K562 (cell line): ENCODE data around the gene GALNT18. TPM values are rescaled to one million over a fixed set of nuclear protein-coding genes. Genes with fewer than 3 reads are reported as not detected.

ENCODE experiments used
- ATAC-seq: fragments of 200-7000 bp; cut with Tn5 transposase; 3 replicates; pipeline ENCODE4 v1.9.1; 2020; ENCODE audit warnings: moderate library complexity
- BruUV-seq: library from RNA; stranded (reverse); fragments of 400-500 nt; replicated peaks from 2 replicates; lab custom pipeline; 2021; lab: Mats Ljungman, UMichigan
- CTCF ChIA-PET: fragments of 300-600 bp; formaldehyde crosslinking; extraction: SDS; loops from one replicate; lab custom pipeline; 2021; ENCODE audit warnings: low intra/inter-chr PET ratio; lab: Yijun Ruan, JAX
- POLR2A ChIA-PET: fragments of 300-600, 350-650 bp; sonication (Branson Sonifier 250); formaldehyde crosslinking; extraction: SDS; loops from one replicate; lab custom pipeline; 2021; ENCODE audit warnings: antibody characterized with exemption, inconsistent platforms; lab: Yijun Ruan, JAX
- DNase-seq, 4 experiments: peaks; one replicate each; pipeline versions ENCODE4 v3.0.0 to v3.0.0-alpha.2; 2011 to 2018; ENCODE audit warnings: low spot score in 3 of 4, mixed read lengths in 3 of 4; ENCODE audit errors: extremely low read depth in 1 of 4
- FAIRE-seq: peaks from 2 replicates; lab custom pipeline; 2011; peaks lifted over from hg19 to GRCh38; lab: Jason Lieb, UNC
- H2AFZ ChIP-seq: 2 replicates; pipeline ENCODE4 v1.6.0; 2011; ENCODE audit warnings: low read depth, low read length, control low read depth, inconsistent platforms
- H3K27ac ChIP-seq: fragments of 200-600 bp; 3 replicates; pipeline ENCODE4 v1.8.0; 2011; ENCODE audit warnings: low read depth, mild to moderate bottlenecking, control low read depth, inconsistent platforms, low read length, moderate library complexity, mixed read lengths; ENCODE audit errors: extremely low read depth
- H3K27me3 ChIP-seq, 2 experiments: fragments of 300-600 bp in 1 of 2; 2 replicates in 1 of 2; 3 replicates in 1 of 2; pipeline versions ENCODE4 v1.6.0 to v1.8.0; 2011; ENCODE audit warnings: inconsistent platforms in 2 of 2, low read length in 2 of 2, mild to moderate bottlenecking in 1 of 2, mixed read lengths in 1 of 2, moderate library complexity in 1 of 2; ENCODE audit not compliant: control insufficient read depth in 2 of 2, insufficient read depth in 2 of 2
- H3K36me3 ChIP-seq: fragments of 300-600 bp; 3 replicates; pipeline ENCODE4 v1.8.0; 2011; ENCODE audit warnings: mild to moderate bottlenecking, low read length, inconsistent platforms; ENCODE audit not compliant: control insufficient read depth, insufficient read depth
- H3K4me1 ChIP-seq, 2 experiments: fragments of 200-600 bp in 1 of 2; replicated peaks in 1 of 2; 2 replicates in 1 of 2; 3 replicates in 1 of 2; pipeline versions ENCODE4 v1.5.1 to v1.8.0; 2011; ENCODE audit warnings: inconsistent platforms in 2 of 2, low read length in 2 of 2, mild to moderate bottlenecking in 1 of 2, mixed read lengths in 1 of 2, moderate library complexity in 1 of 2; ENCODE audit not compliant: control insufficient read depth in 2 of 2, insufficient read depth in 2 of 2
- H3K4me2 ChIP-seq: 2 replicates; pipeline ENCODE4 v1.6.1; 2011; ENCODE audit warnings: low read length, control low read depth, inconsistent platforms, mixed read lengths; ENCODE audit not compliant: insufficient read depth
- H3K4me3 ChIP-seq: fragments of 200-600 bp; sonication (generic), shearing (Covaris generic); 2 replicates; pipeline ENCODE4 v1.5.1; 2016; ENCODE audit warnings: control low read depth, inconsistent platforms
- H3K79me2 ChIP-seq: fragments of 200-600 bp; 3 replicates; pipeline ENCODE4 v1.8.0; 2011; ENCODE audit warnings: low read length, inconsistent platforms; ENCODE audit not compliant: control insufficient read depth, insufficient read depth
- H3K9ac ChIP-seq, 2 experiments: 2 replicates each; pipeline versions ENCODE4 v1.6.0 to v1.6.1; 2011; ENCODE audit warnings: low read depth in 2 of 2, low read length in 2 of 2, control low read depth in 1 of 2, inconsistent platforms in 1 of 2, mild to moderate bottlenecking in 1 of 2, mixed read lengths in 1 of 2; ENCODE audit not compliant: insufficient read depth in 1 of 2
- H3K9me1 ChIP-seq: one replicate; pipeline ENCODE4 v1.6.0; 2011; ENCODE audit warnings: inconsistent platforms, mild to moderate bottlenecking, low read length, moderate library complexity; ENCODE audit not compliant: control insufficient read depth, insufficient read depth
- H3K9me3 ChIP-seq: replicated peaks from 2 replicates; pipeline ENCODE4 v1.5.1; 2011; ENCODE audit warnings: low read depth, low read length, inconsistent platforms; ENCODE audit not compliant: control insufficient read depth, insufficient read depth
- H4K20me1 ChIP-seq: replicated peaks from 2 replicates; pipeline ENCODE4 v1.6.1; 2011; ENCODE audit warnings: low read length, inconsistent platforms, mixed read lengths; ENCODE audit not compliant: control insufficient read depth, insufficient read depth
- CGGBP1 ChIP-seq: fragments of 250-450 bp; sonication (Bioruptor Pico); IDR thresholded peaks from 2 replicates; pipeline ENCODE4 v1.9.0; 2021; ENCODE audit warnings: mild to moderate bottlenecking
- JUNB ChIP-seq: fragments of 450-650 bp; formaldehyde crosslinking; conservative IDR thresholded peaks from 2 replicates; pipeline ENCODE4 v1.4.0; 2020; ENCODE audit warnings: mild to moderate bottlenecking
- MCM7 ChIP-seq, 2 experiments: fragments of 450-650 bp; IDR thresholded peaks; 2 replicates each; pipeline ENCODE4 v1.6.1; 2016 to 2018
- TAF1 ChIP-seq: IDR thresholded peaks from 2 replicates; pipeline ENCODE4 v1.6.1; 2011; ENCODE audit warnings: mild to moderate bottlenecking, low read length, moderate library complexity; ENCODE audit not compliant: insufficient read depth, control insufficient read depth, severe bottlenecking; ENCODE audit errors: extremely low read depth
- YY1 ChIP-seq, 3 experiments: IDR thresholded peaks; 2 replicates each; pipeline ENCODE4 v1.6.1; 2011; ENCODE audit warnings: low read length in 2 of 3, mild to moderate bottlenecking in 2 of 3, moderate library complexity in 2 of 3, borderline replicate concordance in 1 of 3, control low read depth in 1 of 3, low read depth in 1 of 3; ENCODE audit not compliant: insufficient read depth in 3 of 3, insufficient replicate concordance in 2 of 3, control insufficient read depth in 1 of 3, insufficient read length in 1 of 3; ENCODE audit errors: extremely low read depth in 1 of 3
- in situ Hi-C: fragments of 300-500 bp; cut with MboI; formaldehyde crosslinking; loops from 4 replicates; pipeline ENCODE4 v1.15.0; 2018; ENCODE audit warnings: inconsistent platforms, mixed read lengths
- intact Hi-C: fragments of 100-400 bp; cut with micrococcal nuclease; formaldehyde crosslinking; loops from 2 replicates; pipeline ENCODE4 v1.14.2; 2022
- polyA plus RNA-seq, 8 experiments: library from polyadenylated mRNA; depleted of rRNA in 4 of 8; stranded (reverse) in 5 of 8; unstranded in 3 of 8; fragments of >200 nt; fragmentation: Nextera tagmentation in 2 of 8; fragmentation: Illumina TruSeq in 1 of 8; extraction: Ambion mirVana in 2 of 8; extraction: Trizol in 1 of 8; gene quantifications; 2 replicates each; pipeline versions ENCODE4 v1.2.1 to v1.2.3, GENCODE V29; 2011 to 2014; ENCODE audit warnings: inconsistent platforms in 1 of 8, missing spikeins in 1 of 8
- total RNA-seq, 7 experiments: library from RNA; depleted of rRNA in 6 of 7; stranded (reverse); fragments of >200 nt in 6 of 7; fragmentation: Illumina TruSeq in 2 of 7; extraction: Trizol in 2 of 7; gene quantifications; 2 replicates each; pipeline versions ENCODE4 v1.2.1 to v1.2.3, GENCODE V29; 2011 to 2021; ENCODE audit warnings: low replicate concordance in 1 of 7

The GALNT18 gene
- total and polyA plus RNA-seq, 9 of the 15 experiments (the other 6 are each of a cell fraction or from before 2014, with no cell fraction given), result not detected

GRCh38 chr11:11570823-11571222 lies 51.0 kb downstream of the GALNT18 start:
- Histone ChIP-seq H4K20me1 (no peaks in the 10 kb centered on the region), H3K79me2 (no peaks in the 10 kb centered on the region), H3K9ac (no peak overlapping the region), H3K4me3 (no peak overlapping the region), H3K27ac (no peak overlapping the region), H3K4me1 (no peaks in the 10 kb centered on the region), H3K9me1 (no peaks in the 10 kb centered on the region), H3K27me3 (peaks cover 0 to 13% of the 10 kb centered on the region in 2 experiments; a peak in 2 of 5 replicates), H2AFZ (no peak overlapping the region), H3K36me3 (no peaks in the 10 kb centered on the region), H3K4me2 (no peak overlapping the region), H3K9me3 (no peaks in the 10 kb centered on the region)
- no peak for FAIRE-seq
- CTCF ChIA-PET, result no interaction called here
- TF ChIP-seq MCM7 (IDR thresholded peaks at IDR 0.05), result no peak
- TF ChIP-seq YY1 (IDR thresholded peaks at IDR 0.05; ENCODE audit: borderline replicate concordance in 1 of 3, control insufficient read depth in 1 of 3, extremely low read depth in 1 of 3, insufficient read depth in 3 of 3, insufficient read length in 1 of 3, insufficient replicate concordance in 2 of 3, low read depth in 1 of 3, low read length in 2 of 3), result no peak
- TF ChIP-seq CGGBP1 (CRISPR knock-in tag), result no peak
- no peak for TF ChIP-seq TAF1
- TF ChIP-seq JUNB (CRISPR knock-in tag), result no peak
- no peak for ATAC-seq
- intact Hi-C loops, result no loop called here
- in situ Hi-C loops, result no loop called here
- no peak for DNase-seq
- POLR2A ChIA-PET, result no interaction called here
- BruUV-seq, result no TSS peak
